Stimulated activated CD4-positive, alpha-beta T cell treated with anti-CD3 and anti-CD28 coated beads, Interleukin-12 subunit alpha, Interleukin-12 subunit beta, amount 100 ng/mL, for 4 hours (primary cell): ENCODE data around the gene ANKRD13B.

Experiments used
- DNase-seq: peaks from one replicate; pipeline ENCODE4 v3.0.0-alpha.2; 2020

The ANKRD13B gene

DNA sequence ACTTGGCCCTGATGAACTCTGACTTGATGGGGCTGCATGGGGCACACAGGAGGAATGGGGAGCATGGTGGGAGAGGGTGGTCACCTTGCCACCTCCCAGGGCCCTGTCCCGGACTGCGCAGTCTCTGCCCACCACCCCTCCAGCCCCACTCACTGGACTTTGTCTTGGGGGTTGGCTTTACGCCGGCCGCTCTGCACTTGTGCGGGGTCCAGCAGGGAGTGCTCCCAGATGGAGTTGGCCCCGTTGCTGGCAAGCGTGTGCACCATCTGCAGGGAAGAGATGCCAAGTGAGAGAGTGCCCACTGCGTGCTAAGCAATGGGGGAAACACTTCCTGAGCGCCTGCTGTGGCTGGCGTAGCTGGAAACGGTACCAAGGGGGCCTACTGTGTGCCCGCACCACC is 10.2 kb upstream of the ANKRD13B start:
- no peak for DNase-seq

GRCh38 chr17:29583324-29584248 is 9.3 kb upstream of the ANKRD13B start:
- no peak for DNase-seq

GRCh38 chr17:29584452-29585079 is 8.4 kb upstream of the ANKRD13B start:
- DNase-seq = no peak

- no peak for DNase-seq
These were observed 7.7 kb upstream of the ANKRD13B start for GRCh38 chr17:29585080-29585751.

DNA sequence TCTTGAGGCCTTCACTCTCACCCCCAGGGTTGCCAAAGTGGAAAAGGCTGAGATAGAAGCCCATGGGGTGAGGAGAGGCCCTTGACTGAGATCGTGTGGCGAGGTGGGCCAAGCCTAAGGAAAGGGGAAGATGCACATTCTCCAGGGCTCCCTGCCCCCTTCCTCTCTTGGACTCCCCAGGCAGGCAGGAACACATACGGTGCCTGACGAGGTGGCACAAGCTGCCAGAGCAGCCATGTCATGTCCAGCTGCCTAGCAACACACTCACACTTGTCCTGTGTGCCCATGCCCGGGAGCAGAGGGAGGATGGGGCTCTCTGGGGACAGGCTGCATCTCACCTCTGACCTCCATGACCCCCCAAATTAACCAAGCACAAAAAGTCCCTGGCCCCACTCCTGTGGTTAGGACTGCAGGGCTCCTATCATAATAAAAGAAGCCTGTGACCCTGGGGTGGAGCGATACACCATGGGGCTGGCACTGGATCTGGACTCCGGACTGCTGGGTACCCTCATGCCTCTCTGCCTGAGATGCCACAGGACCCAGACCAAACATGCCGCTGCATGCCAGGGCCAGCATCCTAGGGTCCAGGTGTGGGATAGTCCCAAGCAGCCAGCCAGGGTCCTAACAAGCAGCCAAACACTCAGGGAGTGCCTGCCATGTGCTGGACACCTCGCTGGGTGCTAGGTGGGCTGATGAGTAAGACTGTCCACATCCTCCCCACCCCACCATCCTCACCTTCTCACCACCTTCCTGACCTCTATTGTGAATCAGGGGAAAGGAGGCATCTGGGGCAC is 6.1 kb upstream of the ANKRD13B start:
- no peak for DNase-seq

DNA sequence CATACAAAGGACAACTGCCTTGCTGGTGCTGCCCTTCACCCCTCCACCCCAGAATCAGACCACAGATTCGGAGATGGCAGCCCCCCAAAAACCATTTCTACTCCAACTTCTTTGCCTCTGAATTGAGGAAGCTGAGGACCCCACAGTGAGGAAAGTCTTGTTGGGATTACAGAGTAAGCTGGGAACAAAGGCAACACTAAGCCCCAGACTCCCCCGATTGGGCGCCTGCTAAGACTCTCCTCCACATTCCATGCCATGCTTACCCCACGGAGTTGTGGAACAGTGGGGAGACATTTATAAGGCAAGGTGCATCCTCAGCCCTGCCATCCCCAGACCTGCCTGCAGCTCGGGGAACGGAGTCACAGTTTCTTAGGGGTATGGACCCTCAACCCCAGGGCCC is 5.3 kb upstream of the ANKRD13B start:
- no peak for DNase-seq

- DNase-seq = no peak
These were observed 4.8 kb upstream of the ANKRD13B start for GRCh38 chr17:29588017-29588561.

GRCh38 chr17:29588562-29589411 is 4.1 kb upstream of the ANKRD13B start:
- peak; percentile 58 for DNase-seq

- peak; percentile 80 for DNase-seq
These were observed 3.2 kb upstream of the ANKRD13B start, which contains the start of gene GIT1 for GRCh38 chr17:29589524-29590410. TSS of gene GIT1 (minus strand) at chr17:29589648. CDS start at chr17:29589378, 270 bp downstream.

- DNase-seq = no peak
These were observed 2.4 kb upstream of the ANKRD13B start for GRCh38 chr17:29590411-29591145.

DNA sequence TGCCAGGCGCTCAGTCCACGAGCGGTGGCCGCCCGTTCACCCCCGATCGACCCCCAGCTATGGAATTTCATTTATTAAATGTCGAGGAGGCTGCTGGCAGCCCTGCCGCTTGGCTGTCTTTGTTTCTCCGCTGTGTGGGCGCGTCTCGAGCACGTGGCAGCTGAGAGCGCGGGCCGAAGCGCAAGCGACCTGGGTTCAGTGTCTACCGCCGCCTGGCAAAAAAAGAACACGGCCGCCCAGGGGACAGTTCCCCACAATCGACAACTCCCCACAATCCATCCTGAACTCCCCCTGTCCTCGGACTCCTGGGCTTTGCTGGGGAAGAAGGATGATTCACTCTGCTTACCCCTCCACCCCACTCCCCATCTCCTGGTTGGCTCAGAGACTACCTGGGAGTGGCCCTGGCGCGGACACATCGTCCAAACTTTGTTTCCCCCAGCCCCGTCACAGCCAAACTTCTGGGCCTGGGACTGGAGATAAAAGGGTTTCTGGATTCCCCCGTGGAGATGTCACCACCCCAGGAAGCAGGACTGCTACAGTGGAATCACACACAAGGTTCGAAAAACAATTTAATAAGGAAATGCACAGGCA is 1.7 kb upstream of the ANKRD13B start:
- no peak for DNase-seq

DNA sequence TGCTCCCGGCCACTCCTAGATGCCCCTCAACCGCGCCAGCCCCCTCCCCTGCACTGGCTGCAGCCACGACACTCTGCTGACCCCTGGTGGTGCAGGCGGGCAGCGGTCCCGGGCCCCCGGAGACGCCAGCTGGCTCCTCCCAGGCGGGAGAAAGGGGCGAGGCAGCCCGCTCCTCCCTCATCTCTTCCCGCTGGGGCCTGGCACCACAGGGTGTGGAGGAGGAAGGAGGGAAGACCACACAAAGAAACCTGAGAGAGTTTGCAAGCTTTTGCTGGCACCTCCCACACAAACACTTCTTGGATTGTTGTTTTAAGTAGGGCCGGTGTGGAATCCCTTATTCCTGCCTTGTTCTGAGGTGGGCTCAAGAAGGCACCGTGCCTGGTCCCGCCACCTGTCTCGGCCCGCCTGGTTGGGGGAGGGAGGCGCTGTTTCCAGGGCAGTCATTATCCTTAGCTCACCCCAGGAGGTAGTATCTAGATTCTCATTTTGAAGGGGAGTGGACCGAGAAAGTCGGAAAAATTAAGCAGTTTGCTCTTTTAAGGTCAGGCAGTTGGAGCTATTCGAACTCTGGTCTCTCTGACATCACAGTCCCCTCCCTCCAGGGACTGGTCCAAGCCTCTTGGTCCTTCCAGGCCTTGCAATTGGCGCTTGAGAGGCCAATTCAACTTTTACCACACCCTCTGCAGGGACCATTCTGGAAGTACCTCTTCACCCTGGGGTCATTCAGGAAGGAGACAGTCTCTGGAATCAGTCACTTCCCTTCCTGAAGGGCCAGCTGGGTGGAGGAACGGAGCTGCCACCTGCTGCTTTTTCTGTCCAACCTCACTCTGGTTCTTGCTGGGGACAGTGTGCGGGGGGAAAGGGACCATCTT is 959 bp upstream of the ANKRD13B start:
- DNase-seq = peak; percentile 83

GRCh38 chr17:29593591-29594518 is 923 bp downstream of the ANKRD13B start:
- DNase-seq = no peak

DNA sequence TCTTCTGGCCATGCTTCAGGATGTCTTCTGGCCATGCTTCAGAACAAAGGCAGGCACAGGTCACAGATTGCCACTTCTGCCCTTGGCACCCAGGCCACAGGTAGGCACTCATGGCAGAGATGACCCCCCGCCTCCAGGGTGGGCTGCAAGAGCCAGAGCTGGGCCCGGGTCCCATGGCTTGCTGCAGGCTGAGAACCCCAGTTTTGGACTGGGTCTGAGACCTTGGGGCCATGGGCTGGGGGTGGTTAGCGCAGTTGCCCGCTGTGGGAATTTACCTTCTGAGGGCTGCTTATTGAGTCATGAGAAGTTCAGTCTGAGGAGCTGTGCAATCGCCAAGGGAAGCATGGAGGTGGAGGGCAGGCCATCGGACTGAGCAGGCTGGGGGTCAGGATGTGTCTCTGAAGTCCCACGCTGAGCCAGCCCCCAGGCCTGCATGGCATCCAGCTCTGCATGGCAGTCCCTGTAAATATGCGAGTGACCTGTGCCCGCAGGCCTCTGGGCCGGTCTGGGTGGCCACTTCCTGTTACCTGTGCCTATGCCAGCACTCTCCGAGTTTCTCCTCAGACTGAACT is 1.7 kb downstream of the ANKRD13B start:
- no peak for DNase-seq

- no peak for DNase-seq
These were observed 2.4 kb downstream of the ANKRD13B start for GRCh38 chr17:29595107-29595942.
